OCI-M2 (cell line): Measurements from ENCODE around the gene TENM4.
"Not testable (repeated sequence)": the region's sequence is repeated elsewhere in the genome, so short reads cannot be mapped to it uniquely, and the experiment has no call there.

Source experiments
- DNase-seq: peaks from one replicate; lab custom pipeline; 2025; ENCODE audit not compliant: unreplicated experiment; lab: John Stamatoyannopoulos, UW

Gene TENM4

DNA sequence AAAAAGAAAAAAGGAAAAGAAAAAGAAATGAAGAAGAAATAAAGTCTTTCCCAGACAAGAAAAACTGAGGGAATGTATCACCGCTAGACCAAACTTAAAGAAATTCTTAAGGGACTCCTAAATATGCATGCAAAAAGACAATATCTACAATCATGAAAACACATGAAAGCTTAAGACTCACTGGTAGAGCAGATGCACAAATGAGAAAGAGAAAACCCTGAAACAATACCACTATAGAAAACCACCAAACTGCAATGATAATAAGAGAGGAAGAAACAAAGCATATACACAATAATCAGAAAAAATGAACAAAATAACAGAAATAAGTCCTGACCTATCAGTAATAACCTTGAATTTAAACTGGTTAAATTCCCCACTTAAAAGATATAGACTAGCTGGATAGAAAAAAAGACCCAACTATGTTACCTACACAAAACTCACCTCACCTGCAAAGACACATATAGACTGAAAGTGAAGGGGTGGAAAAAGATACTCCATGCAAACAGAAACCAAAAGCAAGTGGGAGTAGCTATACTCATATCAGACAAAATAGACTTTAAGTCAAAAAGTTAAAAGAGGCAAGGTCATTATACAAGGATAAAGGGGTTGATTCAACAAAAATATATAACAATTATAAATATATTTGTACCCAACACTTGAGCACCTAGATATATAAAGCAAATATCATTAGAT lies 804.9 kb downstream of the TENM4 start:
- no peak for DNase-seq

DNA sequence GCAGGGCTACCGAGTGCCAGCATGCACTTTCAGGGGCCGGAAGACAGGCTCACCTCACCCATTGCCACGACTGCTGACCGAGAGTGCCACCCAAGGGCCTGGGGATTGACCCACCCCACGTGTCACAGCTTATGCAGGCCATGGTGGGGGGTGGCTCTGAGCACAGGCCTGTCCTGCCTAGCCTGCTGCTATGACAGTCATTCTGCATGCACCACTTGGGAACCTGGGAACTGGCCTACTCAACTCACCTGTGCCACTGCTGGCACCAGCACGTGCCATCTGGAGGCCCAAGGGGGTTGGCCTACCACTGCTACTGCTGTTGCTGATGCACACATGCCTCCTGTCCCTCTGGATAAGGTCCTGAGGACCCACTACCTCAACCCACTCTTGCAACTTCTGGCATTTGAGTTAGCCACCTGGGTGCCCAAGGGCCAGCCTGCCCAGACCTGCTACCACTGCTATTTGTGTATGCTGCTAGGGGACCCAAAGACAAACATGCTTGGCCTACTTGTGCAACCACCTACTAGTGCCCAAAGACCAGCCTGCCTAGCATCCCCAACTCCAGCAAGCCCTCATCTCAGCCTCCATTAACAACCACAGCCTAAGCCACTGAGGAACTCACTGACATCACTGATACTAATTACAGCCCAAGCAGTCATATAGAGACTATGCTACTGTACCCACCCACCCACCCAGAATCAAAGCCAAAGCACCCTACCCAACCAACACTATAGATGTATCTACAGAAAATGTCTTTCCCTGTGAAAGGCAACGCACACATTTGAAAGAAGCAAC lies 807.1 kb downstream of the TENM4 start:
- no peak for DNase-seq

DNA sequence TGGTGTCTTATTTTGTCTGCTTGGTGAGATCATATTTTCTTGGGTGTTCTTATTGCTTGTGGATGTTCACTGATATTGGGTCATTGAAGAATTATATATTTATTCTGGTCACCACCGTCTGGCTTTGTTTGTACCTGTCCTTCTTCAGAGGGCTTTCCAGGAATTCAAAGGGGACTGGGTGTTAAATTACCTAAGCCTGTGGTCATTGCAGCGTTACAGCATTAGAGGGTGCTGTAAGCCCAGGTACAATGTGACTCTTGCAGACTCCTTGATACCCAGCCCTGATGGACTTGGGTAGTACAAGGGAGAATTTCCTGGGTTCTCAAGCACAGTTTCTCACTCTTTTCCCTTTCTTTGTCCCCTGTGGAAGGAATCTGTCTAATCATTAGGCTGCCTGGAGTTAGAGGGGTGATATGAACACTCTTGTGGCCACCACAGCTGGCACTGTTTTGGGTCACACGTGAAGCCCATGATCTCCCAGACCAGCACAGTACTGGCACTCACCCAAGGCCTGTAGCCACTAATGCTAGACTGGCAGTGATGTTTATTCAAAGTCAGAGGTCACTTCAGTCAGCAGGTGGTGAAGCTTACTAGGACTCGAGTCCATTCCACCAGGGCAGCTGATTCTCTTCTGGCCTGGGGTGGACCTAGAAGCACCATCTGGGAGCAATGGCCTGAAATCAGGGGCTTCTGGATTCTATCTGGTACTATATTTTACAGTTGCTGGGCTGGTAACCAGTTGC lies 810.1 kb downstream of the TENM4 start:
- DNase-seq: no peak

DNA sequence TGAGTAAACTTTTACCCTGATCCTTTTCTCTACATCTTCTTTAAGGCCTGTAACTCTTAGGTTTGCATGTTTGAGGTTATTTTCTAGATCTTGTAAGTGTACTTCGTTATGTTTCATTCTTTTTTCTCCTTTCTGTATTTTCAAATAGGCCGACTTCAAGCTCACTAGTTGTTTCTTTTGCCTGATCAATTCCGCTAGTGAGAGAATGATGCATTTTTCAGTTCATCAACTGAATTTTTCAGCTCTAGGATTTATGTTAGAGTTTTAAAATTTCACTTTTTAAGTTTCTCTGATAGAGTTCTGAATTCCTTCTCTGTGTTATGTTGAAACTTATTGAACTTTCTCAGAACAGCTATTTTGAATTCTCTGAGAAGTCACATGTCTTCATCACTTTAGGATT lies 810.7 kb downstream of the TENM4 start:
- no peak for DNase-seq

DNA sequence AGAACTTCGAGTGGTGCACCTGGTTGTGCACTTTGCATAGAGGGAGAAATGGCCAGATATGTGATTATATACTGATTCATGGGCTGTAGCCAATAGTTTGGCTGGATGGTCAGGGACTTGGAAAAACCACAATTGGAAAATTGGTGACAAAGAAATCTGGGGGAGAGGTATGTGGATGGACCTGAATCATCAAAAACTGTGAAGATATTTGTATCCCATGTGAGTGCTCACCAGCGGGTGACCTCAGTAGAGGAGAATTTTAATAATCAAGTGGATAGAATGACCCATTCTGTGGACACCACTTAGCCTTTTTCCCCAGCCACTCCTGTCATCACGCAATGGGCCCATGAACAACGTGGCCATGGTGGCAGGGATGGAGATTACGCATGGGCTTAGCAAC lies 818.2 kb downstream of the TENM4 start:
- DNase-seq: no peak

GRCh38 chr11:78620159-78620558 lies 820.7 kb downstream of the TENM4 start:
- no peak for DNase-seq

DNA sequence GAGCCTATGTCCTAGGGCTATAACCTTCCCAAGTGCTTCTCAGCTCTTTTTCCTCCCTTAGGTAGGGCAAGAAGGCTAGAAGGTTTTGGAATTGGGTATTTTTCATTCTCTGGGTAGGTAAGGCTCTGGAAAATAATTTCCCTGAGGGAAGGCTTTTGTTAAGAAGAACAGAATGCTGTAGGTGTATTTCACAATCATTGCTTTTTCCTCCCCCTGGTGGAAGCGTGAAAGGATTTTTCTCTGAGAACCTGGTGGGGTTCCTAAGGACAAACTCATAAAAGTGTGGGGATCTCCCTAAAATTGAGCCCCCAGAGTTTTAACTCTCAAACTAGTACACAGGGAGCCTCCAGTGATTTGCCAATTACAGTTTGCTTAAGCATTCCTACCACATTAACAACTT lies 825.1 kb downstream of the TENM4 start:
- DNase-seq: no peak

GRCh38 chr11:78613378-78613813 lies 827.4 kb downstream of the TENM4 start:
- no peak for DNase-seq

GRCh38 chr11:78612721-78613377 lies 828.0 kb downstream of the TENM4 start:
- no peak for DNase-seq

DNA sequence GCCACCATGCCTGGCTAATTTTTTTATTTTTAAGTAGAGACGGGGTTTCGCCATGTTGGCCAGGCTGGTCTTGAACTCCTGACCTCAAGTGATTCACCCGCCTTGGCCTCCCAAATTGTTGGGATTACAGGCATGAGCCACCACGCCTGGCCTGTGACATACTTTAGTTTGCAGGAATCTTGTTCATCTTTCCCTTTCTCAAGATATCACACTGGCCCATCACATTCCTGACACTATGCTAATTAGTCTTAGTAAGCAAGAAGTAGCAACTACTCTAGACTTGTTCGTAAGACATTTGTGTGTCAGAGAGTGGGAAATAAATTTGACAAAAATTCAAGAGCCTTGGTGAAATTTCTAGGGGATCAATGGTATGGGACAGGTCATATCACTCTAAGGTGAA lies 831.5 kb downstream of the TENM4 start:
- DNase-seq: not testable (repeated sequence)

GRCh38 chr11:78607696-78608095 lies 833.1 kb downstream of the TENM4 start:
- no peak for DNase-seq

DNA sequence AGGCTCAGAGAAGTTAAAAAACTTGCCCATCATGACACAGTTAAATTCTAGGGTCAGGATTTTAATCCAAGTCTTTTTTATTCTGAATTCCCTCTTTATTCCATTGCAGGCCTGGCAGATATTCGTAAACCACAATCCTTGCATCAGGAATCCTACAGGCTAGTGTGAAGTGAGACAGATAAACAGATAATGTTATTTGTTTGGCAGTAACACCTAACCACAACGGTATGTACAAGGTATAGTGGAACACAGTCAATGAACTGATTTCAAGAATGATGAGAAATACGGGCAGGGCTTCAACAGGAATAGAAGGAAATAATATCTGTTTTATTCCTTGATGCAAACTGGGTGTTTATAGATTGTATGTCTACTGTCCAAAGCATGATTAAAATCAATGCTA lies 834.2 kb downstream of the TENM4 start:
- DNase-seq: no peak

DNA sequence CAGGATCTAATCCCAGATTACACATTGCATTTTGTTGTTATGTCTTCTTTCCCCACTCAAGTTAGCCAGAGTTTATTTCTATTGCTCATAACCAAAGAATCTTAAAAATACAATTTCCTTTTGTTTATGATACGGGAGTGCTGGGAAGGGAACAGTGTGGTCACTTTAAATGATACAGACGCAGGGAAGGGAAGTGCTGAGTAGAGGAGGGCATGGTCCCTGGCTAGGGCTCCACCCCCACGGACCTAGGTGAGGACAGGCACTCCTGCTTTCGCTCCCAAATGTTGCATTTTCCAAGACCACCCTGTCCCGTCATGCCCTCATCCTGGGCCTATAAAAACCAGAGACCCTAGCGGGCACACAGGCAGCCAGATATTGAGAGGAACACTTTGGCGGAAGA lies 835.5 kb downstream of the TENM4 start:
- no peak for DNase-seq

- no peak for DNase-seq
Observed at GRCh38 chr11:78603792-78604191, 837.0 kb downstream of the TENM4 start.
